PC-9 (cell line): ENCODE data around the gene OPN3. TPM values are rescaled to one million over a fixed set of nuclear protein-coding genes. Genes with fewer than 3 reads are reported as not detected.

ENCODE experiments used
- BruUV-seq: library from RNA; stranded (reverse); fragments of 400-500 nt; replicated peaks from 2 replicates; lab custom pipeline; 2021; lab: Mats Ljungman, UMichigan
- CTCF ChIA-PET: fragments of 300-600 bp; sonication (Branson Sonifier 250); formaldehyde crosslinking; loops from one replicate; lab custom pipeline; 2022; ENCODE audit warnings: antibody characterized with exemption; lab: Charles Lee
- POLR2A ChIA-PET: fragments of 300-600 bp; sonication (Branson Sonifier 250); formaldehyde crosslinking; loops from one replicate; lab custom pipeline; 2022; ENCODE audit warnings: antibody characterized with exemption; ENCODE audit not compliant: unreplicated experiment; lab: Charles Lee
- DNase-seq, 2 experiments: peaks; one replicate each; pipeline versions ENCODE4 v3.0.0 to v3.0.0-alpha.2; 2015 to 2022; ENCODE audit warnings: mixed read lengths in 1 of 2
- H2AFZ ChIP-seq: fragments of 200-600 bp; sonication (generic); 2 replicates; pipeline ENCODE4 v1.8.1; 2017; ENCODE audit warnings: antibody characterized with exemption
- H3F3A ChIP-seq: fragments of 200-600 bp; sonication (generic); 2 replicates; pipeline ENCODE4 v1.8.1; 2017; ENCODE audit warnings: antibody characterized with exemption, mild to moderate bottlenecking, low read depth; ENCODE audit not compliant: insufficient read depth
- H3K27ac ChIP-seq: fragments of 200-600 bp; sonication (generic); 2 replicates; pipeline ENCODE4 v1.6.1; 2016; ENCODE audit warnings: mixed run types
- H3K27me3 ChIP-seq: fragments of 200-600 bp; sonication (generic); 2 replicates; pipeline ENCODE4 v1.6.1; 2016; ENCODE audit warnings: low read depth, mixed run types; ENCODE audit not compliant: insufficient read depth
- H3K36me3 ChIP-seq: fragments of 200-600 bp; sonication (generic); 2 replicates; pipeline ENCODE4 v1.6.1; 2016; ENCODE audit warnings: low read depth, mixed run types
- H3K4me1 ChIP-seq: fragments of 200-600 bp; sonication (generic); replicated peaks from 2 replicates; pipeline ENCODE4 v1.6.1; 2016; ENCODE audit warnings: mixed run types; ENCODE audit not compliant: insufficient read depth
- H3K4me2 ChIP-seq: fragments of 200-600 bp; sonication (generic); 2 replicates; pipeline ENCODE4 v1.6.1; 2017; ENCODE audit warnings: mixed run types
- H3K4me3 ChIP-seq: fragments of 200-600 bp; sonication (generic); 2 replicates; pipeline ENCODE4 v1.6.1; 2016; ENCODE audit warnings: mixed run types
- H3K79me2 ChIP-seq: fragments of 200-600 bp; sonication (generic); 2 replicates; pipeline ENCODE4 v1.6.1; 2017; ENCODE audit warnings: low read depth, mixed run types
- H3K9me2 ChIP-seq: fragments of 200-600 bp; sonication (generic); 2 replicates; pipeline ENCODE4 v1.8.1; 2017; ENCODE audit warnings: mild to moderate bottlenecking; ENCODE audit not compliant: insufficient read depth
- H3K9me3 ChIP-seq: fragments of 200-600 bp; sonication (generic); 2 replicates; pipeline ENCODE4 v1.8.1; 2016; ENCODE audit warnings: low read depth; ENCODE audit not compliant: insufficient read depth
- H4K20me1 ChIP-seq: fragments of 200-600 bp; sonication (generic); 2 replicates; pipeline ENCODE4 v1.8.1; 2017; ENCODE audit not compliant: insufficient read depth
- CTCF ChIP-seq: fragments of 200-600 bp; sonication (generic); conservative IDR thresholded peaks from 2 replicates; pipeline ENCODE4 v1.6.1; 2017; ENCODE audit warnings: mixed run types, antibody characterized with exemption, mild to moderate bottlenecking, moderate library complexity
- EZH2 ChIP-seq: fragments of 200-600 bp; sonication (generic); IDR thresholded peaks from 2 replicates; pipeline ENCODE4 v1.8.0; 2017; ENCODE audit warnings: antibody characterized with exemption, low read depth
- intact Hi-C: fragments of 100-400 bp; cut with micrococcal nuclease; formaldehyde crosslinking; loops from one replicate; pipeline ENCODE4 v1.10.0; 2022; ENCODE audit not compliant: unreplicated experiment
- total RNA-seq: library from RNA; stranded (reverse); gene quantifications from 2 replicates; pipeline ENCODE4 v1.2.3, GENCODE V29; 2021

OPN3 gene
- total RNA-seq, 1 experiment from 2014 or later = 62.7 TPM

DNA sequence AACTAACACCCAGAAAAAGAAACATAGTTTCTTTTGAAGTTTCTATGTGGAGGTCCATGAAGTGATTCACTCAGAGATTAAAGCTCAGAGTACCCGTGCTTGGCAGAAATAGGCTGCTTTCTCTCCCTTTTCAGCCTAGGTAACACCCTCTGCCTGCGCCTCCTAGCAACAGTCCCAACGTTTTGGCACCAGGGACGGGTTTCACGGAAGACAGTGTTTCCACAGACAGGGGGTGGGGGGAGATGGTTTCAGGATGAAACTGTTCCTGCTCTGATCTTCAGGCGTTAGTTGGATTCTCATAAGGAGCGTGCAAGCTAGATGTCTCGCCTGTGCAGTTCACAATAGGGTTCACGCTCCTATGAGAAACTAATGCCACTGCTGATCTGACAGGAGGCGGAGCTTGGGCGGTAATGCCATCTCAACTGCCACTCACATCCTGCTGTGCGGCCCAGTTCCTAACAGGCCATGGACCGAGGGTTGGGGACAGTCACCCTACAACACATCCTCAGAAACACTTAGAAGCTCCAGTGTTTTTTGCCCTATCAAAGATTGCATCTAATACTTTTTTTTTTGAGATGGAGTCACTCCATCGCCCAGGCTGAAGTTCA, 53.2 kb downstream of the OPN3 start:
- no peak for DNase-seq
- Histone ChIP-seq H3K9me2 (no peaks in the 10 kb centered on the region), H3K4me3 (no peak overlapping the region), H3K9me3 (no peaks in the 10 kb centered on the region), H2AFZ (no peak overlapping the region), H3K4me2 (no peak overlapping the region), H3K27me3 (no peaks in the 10 kb centered on the region), H3K36me3 (no peaks in the 10 kb centered on the region), H3K79me2 (no peaks in the 10 kb centered on the region), H3K27ac (no peak overlapping the region), H3F3A (peaks cover 18% of the 10 kb centered on the region), H4K20me1 (no peaks in the 10 kb centered on the region), H3K4me1 (peaks cover 16% of the 10 kb centered on the region)
- TF ChIP-seq EZH2 = no peak
- no peak for TF ChIP-seq CTCF
- intact Hi-C loops = no loop called here
- ChIA-PET CTCF (no interaction called here), POLR2A (no interaction called here)
- BruUV-seq = no TSS peak

GRCh38 chr1:241582921-241583321, 57.2 kb downstream of the OPN3 start:
- Histone ChIP-seq H3K4me1 (no peaks in the 10 kb centered on the region), H3K27ac (no peak overlapping the region), H3K4me2 (no peak overlapping the region), H3K9me2 (no peaks in the 10 kb centered on the region), H3K9me3 (no peaks in the 10 kb centered on the region), H3K4me3 (no peak overlapping the region), H4K20me1 (no peaks in the 10 kb centered on the region), H2AFZ (no peak overlapping the region), H3K79me2 (no peaks in the 10 kb centered on the region), H3F3A (no peaks in the 10 kb centered on the region), H3K27me3 (no peaks in the 10 kb centered on the region), H3K36me3 (no peaks in the 10 kb centered on the region)
- POLR2A ChIA-PET = no interaction called here
- DNase-seq = peak in 1 of 2 experiments; percentile 45
- no TSS peak for BruUV-seq
- intact Hi-C loops = no loop called here
- no peak for TF ChIP-seq CTCF
- TF ChIP-seq EZH2 = no peak
- CTCF ChIA-PET = no interaction called here

DNA sequence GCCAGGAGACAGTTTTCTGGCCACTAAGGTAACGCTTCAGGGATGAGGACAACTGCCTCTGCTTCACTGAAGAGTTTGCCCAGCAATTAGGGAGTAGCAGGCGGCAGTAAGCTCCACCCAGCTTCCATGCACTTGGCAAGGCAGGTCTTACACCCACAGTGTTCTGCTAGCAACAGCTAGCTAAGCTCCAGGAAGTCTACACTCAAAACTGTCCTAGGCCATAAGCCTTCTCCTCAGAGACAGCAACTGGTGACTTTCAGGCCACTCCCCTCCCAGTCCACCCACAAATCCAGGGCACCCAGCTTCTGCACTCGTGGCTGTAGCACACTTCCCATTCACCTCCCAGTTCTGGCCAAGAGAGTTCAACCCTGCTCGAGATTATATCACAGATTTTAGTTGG, 60.7 kb downstream of the OPN3 start:
- no peaks in the 10 kb centered on the region for H3K79me2 ChIP-seq
- ChIA-PET POLR2A (no interaction called here), CTCF (no interaction called here)

More for the DNA sequence above, 60.7 kb downstream of the OPN3 start:
- no peaks in the 10 kb centered on the region for H3K27me3 ChIP-seq
- intact Hi-C loops = no loop called here
- H3K9me3 ChIP-seq = 0 out of 2 replicates have a peak, but pooled peaks cover 8% of the 10 kb centered on the region
- no peaks in the 10 kb centered on the region for H3K9me2 ChIP-seq
- no peaks in the 10 kb centered on the region for H3K4me1 ChIP-seq
- TF ChIP-seq CTCF = no peak
- no peak for TF ChIP-seq EZH2
- no peak for DNase-seq
- H2AFZ ChIP-seq = no peak overlapping the region
- no peak overlapping the region for H3K4me2 ChIP-seq
- no peak overlapping the region for H3K27ac ChIP-seq
- BruUV-seq = no TSS peak
- H3F3A ChIP-seq = no peaks in the 10 kb centered on the region
- H4K20me1 ChIP-seq = no peaks in the 10 kb centered on the region
- H3K36me3 ChIP-seq = no peaks in the 10 kb centered on the region
- H3K4me3 ChIP-seq = no peak overlapping the region
